ENCODE data around the gene PFKP.
A peak's percentile ranks its signal among the peaks of the same experiment; 100 is the strongest.
"Not testable (repeated sequence)": the region's sequence is repeated elsewhere in the genome, so short reads cannot be mapped to it uniquely, and the experiment has no call there.

The PFKP gene

DNA sequence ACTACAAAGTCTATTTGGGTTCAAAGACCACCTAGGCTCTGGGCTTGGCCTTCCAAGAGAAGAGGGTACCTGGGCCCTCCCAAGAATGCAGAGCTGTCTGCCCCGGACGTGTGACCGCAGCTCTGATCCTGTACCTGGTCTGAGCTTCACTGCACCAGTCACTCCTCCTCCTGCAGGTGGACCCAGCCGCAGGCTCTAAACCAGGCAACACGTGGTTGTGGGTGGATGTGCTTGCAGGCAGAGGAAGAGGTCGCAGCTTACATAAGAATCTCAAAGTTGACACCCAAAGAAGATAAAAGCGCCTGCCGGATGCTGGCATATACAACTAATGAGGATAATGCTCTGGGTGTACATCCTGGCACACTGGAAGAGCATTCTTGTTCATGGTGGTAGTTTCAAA, 9.4 kb upstream of the PFKP start:
- H3K27ac ChIP-seq (ENCODE audit: low read depth, low read length) = no peak overlapping the region
- H3K4me1 ChIP-seq (ENCODE audit: control insufficient read depth in 1 of 2, insufficient read depth in 2 of 2, low read length in 2 of 2) = peaks cover 0 to 9% of the 10 kb centered on the region in 2 donors
- no peaks in the 10 kb centered on the region for H3K27me3 ChIP-seq (ENCODE audit: control insufficient read depth in 1 of 2, insufficient read depth in 2 of 2, low read length in 2 of 2)
- no peaks in the 10 kb centered on the region for H3K36me3 ChIP-seq (ENCODE audit: control insufficient read depth in 1 of 2, insufficient read depth in 2 of 2, low read length in 2 of 2)
- no peak overlapping the region for H3K4me3 ChIP-seq (ENCODE audit: low read depth in 1 of 2, low read length in 2 of 2)
- no peak overlapping the region for H3K9ac ChIP-seq (ENCODE audit: low read depth in 1 of 2, low read length in 2 of 2)
- H3K9me3 ChIP-seq (ENCODE audit: control insufficient read depth in 1 of 2, low read length in 2 of 2) = no peaks in the 10 kb centered on the region

DNA sequence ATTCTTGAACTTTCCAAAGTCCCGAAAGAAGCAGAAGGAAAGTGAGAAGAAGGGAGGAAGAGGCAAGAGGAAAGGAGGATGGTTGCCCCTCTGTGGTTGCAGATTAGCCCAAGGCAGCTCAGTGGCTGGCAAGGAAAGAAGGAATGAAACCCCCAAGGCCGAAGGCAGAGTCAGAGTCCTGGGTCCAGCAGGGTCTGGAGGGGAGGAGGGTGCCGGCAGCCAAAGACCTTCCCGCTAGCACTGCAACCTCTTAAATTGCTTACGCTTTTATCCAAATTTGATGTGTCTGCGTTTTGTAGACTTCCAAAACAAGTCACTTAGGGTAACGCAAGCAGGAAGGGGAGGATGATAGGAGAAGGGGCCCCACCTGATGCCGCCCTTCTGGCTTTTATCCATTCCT, 7.4 kb upstream of the PFKP start:
- Histone ChIP-seq H3K27ac (ENCODE audit: low read depth, low read length) (no peak overlapping the region), H3K9ac (ENCODE audit: low read depth in 1 of 2, low read length in 2 of 2) (no peak overlapping the region), H3K27me3 (ENCODE audit: control insufficient read depth in 1 of 2, insufficient read depth in 2 of 2, low read length in 2 of 2) (no peaks in the 10 kb centered on the region)

DNA sequence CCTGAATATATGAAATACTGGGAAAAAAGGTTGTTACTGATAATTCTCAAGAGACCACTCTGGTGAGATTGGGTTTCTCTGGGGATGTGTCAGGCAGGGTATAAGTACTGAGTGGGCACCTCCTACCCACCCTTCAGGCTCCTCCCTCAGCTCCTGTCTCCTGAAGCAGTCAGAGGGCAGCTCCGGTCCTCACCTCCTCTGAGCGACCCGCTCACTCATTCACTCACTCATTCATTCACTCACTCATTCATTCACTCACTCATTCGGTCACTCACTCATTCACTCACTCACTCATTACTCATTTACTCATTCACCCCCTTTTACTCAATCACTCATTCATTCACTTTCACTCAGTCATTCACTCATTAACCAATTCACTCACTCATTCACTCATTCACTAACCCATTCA, 6.9 kb upstream of the PFKP start:
- H3K36me3 ChIP-seq (ENCODE audit: control insufficient read depth in 1 of 2, insufficient read depth in 2 of 2, low read length in 2 of 2) = no peaks in the 10 kb centered on the region
- H3K4me1 ChIP-seq (ENCODE audit: control insufficient read depth in 1 of 2, insufficient read depth in 2 of 2, low read length in 2 of 2) = no peaks in the 10 kb centered on the region
- no peaks in the 10 kb centered on the region for H3K27me3 ChIP-seq (ENCODE audit: control insufficient read depth in 1 of 2, insufficient read depth in 2 of 2, low read length in 2 of 2)
- no peak overlapping the region for H3K9ac ChIP-seq (ENCODE audit: low read depth in 1 of 2, low read length in 2 of 2)
- H3K9me3 ChIP-seq (ENCODE audit: control insufficient read depth in 1 of 2, low read length in 2 of 2) = no peaks in the 10 kb centered on the region
- no peak overlapping the region for H3K4me3 ChIP-seq (ENCODE audit: low read depth in 1 of 2, low read length in 2 of 2)
- no peak overlapping the region for H3K27ac ChIP-seq (ENCODE audit: low read depth, low read length)

More for the DNA sequence above, 7.4 kb upstream of the PFKP start:
- Histone ChIP-seq H3K4me1 (ENCODE audit: control insufficient read depth in 1 of 2, insufficient read depth in 2 of 2, low read length in 2 of 2) (peaks cover 0 to 5% of the 10 kb centered on the region in 2 donors), H3K9me3 (ENCODE audit: control insufficient read depth in 1 of 2, low read length in 2 of 2) (no peaks in the 10 kb centered on the region), H3K4me3 (ENCODE audit: low read depth in 1 of 2, low read length in 2 of 2) (no peak overlapping the region), H3K36me3 (ENCODE audit: control insufficient read depth in 1 of 2, insufficient read depth in 2 of 2, low read length in 2 of 2) (no peaks in the 10 kb centered on the region)

DNA sequence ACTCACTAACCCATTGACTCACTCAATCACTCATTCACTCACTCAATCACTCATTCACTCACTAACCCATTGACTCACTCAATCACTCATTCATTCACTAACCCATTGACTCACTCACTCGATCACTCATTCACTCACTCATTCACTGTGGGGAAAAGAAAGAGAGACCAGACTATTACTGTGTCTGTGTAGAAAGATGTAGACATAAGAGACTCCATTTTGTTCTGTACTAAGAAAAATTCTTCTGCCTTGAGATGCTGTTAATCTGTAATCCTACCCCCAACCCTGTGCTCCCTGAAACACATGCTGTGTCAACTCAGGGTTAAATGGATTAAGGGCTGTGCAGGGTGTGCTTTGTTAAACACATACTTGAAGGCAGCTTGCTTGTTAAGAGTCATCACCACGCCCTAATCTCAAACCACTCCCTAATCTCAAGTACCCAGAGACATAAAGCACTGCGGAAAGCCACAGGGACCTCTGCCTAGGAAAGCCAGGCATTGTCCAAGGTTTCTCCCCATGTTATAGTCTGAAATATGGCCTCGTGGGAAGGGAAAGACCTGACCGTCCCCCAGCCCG, 5.9 kb upstream of the PFKP start:
- H3K9ac ChIP-seq (ENCODE audit: low read depth in 1 of 2, low read length in 2 of 2); H3K4me1 ChIP-seq (ENCODE audit: control insufficient read depth in 1 of 2, insufficient read depth in 2 of 2, low read length in 2 of 2); H3K4me3 ChIP-seq (ENCODE audit: low read depth in 1 of 2, low read length in 2 of 2); H3K36me3 ChIP-seq (ENCODE audit: control insufficient read depth in 1 of 2, insufficient read depth in 2 of 2, low read length in 2 of 2); H3K27me3 ChIP-seq (ENCODE audit: control insufficient read depth in 1 of 2, insufficient read depth in 2 of 2, low read length in 2 of 2); H3K27ac ChIP-seq (ENCODE audit: low read depth, low read length); H3K9me3 ChIP-seq (ENCODE audit: control insufficient read depth in 1 of 2, low read length in 2 of 2): not testable (repeated sequence)

DNA sequence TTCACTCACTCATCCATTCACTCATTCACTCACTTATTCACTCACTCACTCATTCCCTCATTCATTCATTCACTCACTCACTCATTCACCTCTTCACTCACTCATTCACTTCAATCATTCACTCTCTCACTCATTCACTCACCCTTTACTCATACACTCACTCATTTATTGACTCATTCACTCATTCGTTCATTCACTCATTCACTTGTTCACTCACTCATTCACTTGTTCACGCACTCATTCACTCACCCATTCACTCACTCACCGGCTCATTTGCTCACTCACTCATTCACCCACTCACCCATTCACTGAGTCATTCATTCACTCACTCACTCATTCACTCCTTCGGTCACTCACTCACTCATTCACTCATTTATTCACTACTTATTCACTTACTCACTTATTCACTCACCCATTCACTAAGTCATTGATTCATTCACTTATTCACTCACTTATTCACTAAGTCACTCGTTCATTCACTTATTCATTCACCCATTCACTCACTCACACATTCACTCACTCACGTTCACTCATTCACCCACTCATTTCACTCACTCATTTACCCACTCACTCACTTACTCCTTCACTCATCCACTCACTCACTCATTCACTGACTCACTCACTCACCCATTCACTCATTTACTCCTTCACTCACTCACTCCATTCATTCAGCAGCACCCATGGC, 4.7 kb upstream of the PFKP start:
- Histone ChIP-seq H3K27ac (ENCODE audit: low read depth, low read length) (no peak overlapping the region), H3K9ac (ENCODE audit: low read depth in 1 of 2, low read length in 2 of 2) (no peak overlapping the region), H3K4me3 (ENCODE audit: low read depth in 1 of 2, low read length in 2 of 2) (no peak overlapping the region), H3K4me1 (ENCODE audit: control insufficient read depth in 1 of 2, insufficient read depth in 2 of 2, low read length in 2 of 2) (no peaks in the 10 kb centered on the region), H3K36me3 (ENCODE audit: control insufficient read depth in 1 of 2, insufficient read depth in 2 of 2, low read length in 2 of 2) (no peaks in the 10 kb centered on the region), H3K27me3 (ENCODE audit: control insufficient read depth in 1 of 2, insufficient read depth in 2 of 2, low read length in 2 of 2) (peaks cover 10 to 12% of the 10 kb centered on the region in 2 donors), H3K9me3 (ENCODE audit: control insufficient read depth in 1 of 2, low read length in 2 of 2) (no peaks in the 10 kb centered on the region)

DNA sequence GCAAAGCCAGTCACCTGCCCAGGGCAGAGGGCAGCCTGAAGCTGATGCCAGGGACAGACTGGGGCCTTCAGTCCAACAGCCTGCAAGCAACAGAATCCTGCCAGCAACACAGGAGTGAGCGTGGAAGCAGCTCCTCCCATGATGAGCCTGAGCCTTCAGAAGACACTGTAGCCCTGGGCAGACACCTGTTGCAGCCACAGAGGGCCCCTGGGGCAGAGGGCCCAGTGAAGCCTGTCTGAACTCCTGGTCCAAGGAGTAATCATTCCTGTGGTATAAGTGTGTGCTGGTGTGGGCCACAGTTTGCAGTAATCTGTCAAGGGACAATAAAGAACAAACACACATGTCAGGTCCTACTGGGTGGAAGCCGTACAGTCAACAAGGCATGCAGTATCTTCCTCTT, 2.9 kb upstream of the PFKP start:
- no peak overlapping the region for H3K9ac ChIP-seq (ENCODE audit: low read depth in 1 of 2, low read length in 2 of 2)
- H3K4me1 ChIP-seq (ENCODE audit: control insufficient read depth in 1 of 2, insufficient read depth in 2 of 2, low read length in 2 of 2) = peaks cover 2 to 4% of the 10 kb centered on the region in 2 donors
- H3K27ac ChIP-seq (ENCODE audit: low read depth, low read length) = no peak overlapping the region
- no peak overlapping the region for H3K4me3 ChIP-seq (ENCODE audit: low read depth in 1 of 2, low read length in 2 of 2)
- peaks cover 10 to 12% of the 10 kb centered on the region in 2 donors for H3K27me3 ChIP-seq (ENCODE audit: control insufficient read depth in 1 of 2, insufficient read depth in 2 of 2, low read length in 2 of 2)
- no peaks in the 10 kb centered on the region for H3K9me3 ChIP-seq (ENCODE audit: control insufficient read depth in 1 of 2, low read length in 2 of 2)
- no peaks in the 10 kb centered on the region for H3K36me3 ChIP-seq (ENCODE audit: control insufficient read depth in 1 of 2, insufficient read depth in 2 of 2, low read length in 2 of 2)

DNA sequence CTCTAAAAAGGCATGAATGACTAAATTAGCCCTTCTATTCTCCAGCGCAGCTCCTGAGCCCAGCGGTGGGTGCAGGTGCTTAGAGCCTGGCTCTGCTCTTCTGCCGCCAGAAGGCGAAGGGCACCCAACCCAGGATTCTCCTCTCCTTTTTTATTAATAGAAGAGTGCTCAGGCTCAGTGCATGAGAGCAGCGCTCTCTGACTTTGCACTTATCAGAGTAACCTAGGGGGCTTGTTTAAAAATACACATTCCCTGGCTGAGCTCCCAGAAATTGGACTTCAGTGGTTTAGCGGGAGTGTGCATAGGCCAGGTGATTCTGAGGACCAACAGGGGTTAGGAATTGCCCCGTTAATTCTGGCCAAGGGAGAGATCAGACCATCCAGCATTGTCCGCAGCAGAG, 1.7 kb upstream of the PFKP start:
- Histone ChIP-seq H3K4me1 (ENCODE audit: control insufficient read depth in 1 of 2, insufficient read depth in 2 of 2, low read length in 2 of 2) (peaks cover 4 to 10% of the 10 kb centered on the region in 2 donors), H3K27ac (ENCODE audit: low read depth, low read length) (no peak overlapping the region), H3K4me3 (ENCODE audit: low read depth in 1 of 2, low read length in 2 of 2) (no peak overlapping the region), H3K27me3 (ENCODE audit: control insufficient read depth in 1 of 2, insufficient read depth in 2 of 2, low read length in 2 of 2) (peaks cover 10 to 12% of the 10 kb centered on the region in 2 donors), H3K36me3 (ENCODE audit: control insufficient read depth in 1 of 2, insufficient read depth in 2 of 2, low read length in 2 of 2) (no peaks in the 10 kb centered on the region), H3K9ac (ENCODE audit: low read depth in 1 of 2, low read length in 2 of 2) (no peak overlapping the region), H3K9me3 (ENCODE audit: control insufficient read depth in 1 of 2, low read length in 2 of 2) (no peaks in the 10 kb centered on the region)

DNA sequence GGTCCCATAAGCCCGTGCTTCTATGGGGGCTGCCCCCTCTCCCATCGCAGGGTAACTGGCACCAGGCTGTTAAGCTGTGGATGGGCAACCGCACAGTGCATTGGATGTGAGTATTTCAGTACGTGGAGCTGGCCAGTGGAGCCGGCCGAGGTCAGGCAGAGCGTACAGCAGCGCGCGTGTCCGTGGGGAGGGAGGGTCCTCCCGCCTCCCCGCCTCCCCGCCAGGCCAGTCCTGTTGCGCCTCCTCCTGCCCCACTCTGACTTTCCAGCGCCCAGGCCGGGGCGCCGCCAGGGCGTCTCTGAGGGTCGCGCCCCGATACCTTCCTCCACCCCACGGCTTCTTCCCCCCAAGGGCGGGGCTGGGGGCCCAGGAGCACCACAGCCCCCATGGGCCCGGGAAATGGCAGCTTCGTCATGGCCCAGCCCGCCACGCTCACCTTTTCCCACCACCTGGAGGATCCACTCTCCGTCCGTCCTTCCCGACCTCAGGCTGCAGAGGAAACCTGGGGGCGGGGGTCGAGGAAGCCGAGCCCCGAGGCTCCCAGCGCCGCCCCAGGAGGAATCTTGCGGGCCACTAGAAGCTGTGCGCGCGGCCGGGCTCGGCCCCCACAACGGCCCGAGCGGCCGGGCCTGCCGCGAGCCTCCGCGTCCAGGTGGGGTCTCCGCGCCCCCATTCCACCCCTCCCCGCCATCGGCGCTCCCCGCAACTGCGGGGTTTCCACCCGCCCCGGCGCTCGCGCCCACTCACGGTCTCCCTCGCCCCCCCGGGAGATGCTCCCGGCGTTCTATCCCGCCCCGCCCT, 831 bp upstream of the PFKP start:
- Histone ChIP-seq H3K27me3 (ENCODE audit: control insufficient read depth in 1 of 2, insufficient read depth in 2 of 2, low read length in 2 of 2) (peaks cover 10 to 12% of the 10 kb centered on the region in 2 donors), H3K4me1 (ENCODE audit: control insufficient read depth in 1 of 2, insufficient read depth in 2 of 2, low read length in 2 of 2) (peaks cover 4 to 11% of the 10 kb centered on the region in 2 donors), H3K4me3 (ENCODE audit: low read depth in 1 of 2, low read length in 2 of 2) (peak overlapping the region; percentile 40 to 43), H3K36me3 (ENCODE audit: control insufficient read depth in 1 of 2, insufficient read depth in 2 of 2, low read length in 2 of 2) (no peaks in the 10 kb centered on the region), H3K9me3 (ENCODE audit: control insufficient read depth in 1 of 2, low read length in 2 of 2) (no peaks in the 10 kb centered on the region), H3K27ac (ENCODE audit: low read depth, low read length) (no peak overlapping the region), H3K9ac (ENCODE audit: low read depth in 1 of 2, low read length in 2 of 2) (no peak overlapping the region)

DNA sequence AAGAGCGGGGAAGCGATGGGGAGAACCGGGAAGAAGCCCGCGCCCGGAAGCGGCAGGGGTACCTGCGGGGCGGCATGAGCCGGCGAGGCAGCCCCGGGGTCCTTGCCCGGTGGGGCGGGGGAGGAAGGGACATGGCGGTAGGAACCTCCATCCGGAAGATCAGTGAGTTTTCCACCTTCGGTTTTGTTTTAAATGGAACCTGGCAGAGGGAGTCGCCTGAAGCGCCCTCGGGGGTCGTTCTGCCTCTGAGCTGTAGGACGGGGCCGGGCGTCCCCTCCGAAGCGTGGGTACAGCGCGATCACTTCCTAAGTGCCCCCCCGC, 471 bp downstream of the PFKP start:
- peak overlapping the region; percentile 70 to 78 for H3K9ac ChIP-seq (ENCODE audit: low read depth in 1 of 2, low read length in 2 of 2)
- H3K27ac ChIP-seq (ENCODE audit: low read depth, low read length) = peak overlapping the region; percentile 50
- no peaks in the 10 kb centered on the region for H3K36me3 ChIP-seq (ENCODE audit: control insufficient read depth in 1 of 2, insufficient read depth in 2 of 2, low read length in 2 of 2)
- H3K9me3 ChIP-seq (ENCODE audit: control insufficient read depth in 1 of 2, low read length in 2 of 2) = no peaks in the 10 kb centered on the region
- H3K4me1 ChIP-seq (ENCODE audit: control insufficient read depth in 1 of 2, insufficient read depth in 2 of 2, low read length in 2 of 2) = peaks cover 4 to 13% of the 10 kb centered on the region in 2 donors
- H3K4me3 ChIP-seq (ENCODE audit: low read depth in 1 of 2, low read length in 2 of 2) = peak overlapping the region; percentile 86 to 90
- H3K27me3 ChIP-seq (ENCODE audit: control insufficient read depth in 1 of 2, insufficient read depth in 2 of 2, low read length in 2 of 2) = peaks cover 10 to 12% of the 10 kb centered on the region in 2 donors

DNA sequence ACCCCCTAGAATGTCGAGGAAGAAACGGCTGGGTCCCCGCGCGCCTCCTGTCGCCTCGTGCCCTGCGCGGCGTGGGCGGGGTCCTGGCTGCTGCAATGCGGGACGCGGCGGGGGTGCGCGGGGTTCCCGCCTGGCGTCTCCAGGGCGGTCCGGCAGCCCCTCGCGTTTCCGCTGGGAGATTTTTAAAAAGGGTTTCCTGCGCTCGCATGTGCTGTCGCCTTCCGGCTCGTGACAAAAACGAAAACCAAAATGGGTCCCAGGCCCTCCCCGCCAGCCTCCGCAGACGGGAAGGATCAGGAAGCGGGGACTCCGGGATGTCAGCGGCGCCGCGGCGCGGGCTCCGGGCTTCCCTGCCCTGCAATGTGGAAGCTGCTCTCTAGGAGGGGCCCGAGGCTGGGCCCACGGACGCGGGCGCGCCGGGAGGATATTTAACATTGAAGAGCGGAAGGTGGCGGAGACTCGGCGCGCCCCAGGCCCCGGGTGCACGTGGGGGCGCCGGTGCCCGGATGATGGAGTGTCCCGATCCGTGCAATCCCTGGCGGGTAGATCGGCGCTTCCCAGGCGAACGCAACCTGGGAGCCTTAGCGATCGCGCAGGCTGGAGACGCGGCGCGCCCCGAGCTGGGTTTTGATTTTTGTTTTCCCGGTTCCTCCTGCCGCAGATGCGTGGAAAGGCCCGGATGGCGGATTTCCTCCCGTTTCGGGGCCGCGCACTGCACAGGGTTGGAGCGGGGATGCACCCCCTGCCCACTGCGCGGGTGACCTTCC, 1.0 kb downstream of the PFKP start:
- no peaks in the 10 kb centered on the region for H3K9me3 ChIP-seq (ENCODE audit: control insufficient read depth in 1 of 2, low read length in 2 of 2)
- H3K27ac ChIP-seq (ENCODE audit: low read depth, low read length) = peak overlapping the region; percentile 50
- no peaks in the 10 kb centered on the region for H3K36me3 ChIP-seq (ENCODE audit: control insufficient read depth in 1 of 2, insufficient read depth in 2 of 2, low read length in 2 of 2)
- peaks cover 10 to 12% of the 10 kb centered on the region in 2 donors for H3K27me3 ChIP-seq (ENCODE audit: control insufficient read depth in 1 of 2, insufficient read depth in 2 of 2, low read length in 2 of 2)
- H3K4me1 ChIP-seq (ENCODE audit: control insufficient read depth in 1 of 2, insufficient read depth in 2 of 2, low read length in 2 of 2) = peaks cover 4 to 13% of the 10 kb centered on the region in 2 donors
- peak overlapping the region; percentile 86 to 90 for H3K4me3 ChIP-seq (ENCODE audit: low read depth in 1 of 2, low read length in 2 of 2)
- H3K9ac ChIP-seq (ENCODE audit: low read depth in 1 of 2, low read length in 2 of 2) = peak overlapping the region; percentile 70 to 78

All from duodenal mucosa (tissue), 2 donors.